NCI-H345 (cell line): ENCODE results near the gene HOXD3.

ENCODE experiments used
- DNase-seq: peaks from one replicate; lab custom pipeline; 2025; lab: John Stamatoyannopoulos, UW

HOXD3 gene

DNA sequence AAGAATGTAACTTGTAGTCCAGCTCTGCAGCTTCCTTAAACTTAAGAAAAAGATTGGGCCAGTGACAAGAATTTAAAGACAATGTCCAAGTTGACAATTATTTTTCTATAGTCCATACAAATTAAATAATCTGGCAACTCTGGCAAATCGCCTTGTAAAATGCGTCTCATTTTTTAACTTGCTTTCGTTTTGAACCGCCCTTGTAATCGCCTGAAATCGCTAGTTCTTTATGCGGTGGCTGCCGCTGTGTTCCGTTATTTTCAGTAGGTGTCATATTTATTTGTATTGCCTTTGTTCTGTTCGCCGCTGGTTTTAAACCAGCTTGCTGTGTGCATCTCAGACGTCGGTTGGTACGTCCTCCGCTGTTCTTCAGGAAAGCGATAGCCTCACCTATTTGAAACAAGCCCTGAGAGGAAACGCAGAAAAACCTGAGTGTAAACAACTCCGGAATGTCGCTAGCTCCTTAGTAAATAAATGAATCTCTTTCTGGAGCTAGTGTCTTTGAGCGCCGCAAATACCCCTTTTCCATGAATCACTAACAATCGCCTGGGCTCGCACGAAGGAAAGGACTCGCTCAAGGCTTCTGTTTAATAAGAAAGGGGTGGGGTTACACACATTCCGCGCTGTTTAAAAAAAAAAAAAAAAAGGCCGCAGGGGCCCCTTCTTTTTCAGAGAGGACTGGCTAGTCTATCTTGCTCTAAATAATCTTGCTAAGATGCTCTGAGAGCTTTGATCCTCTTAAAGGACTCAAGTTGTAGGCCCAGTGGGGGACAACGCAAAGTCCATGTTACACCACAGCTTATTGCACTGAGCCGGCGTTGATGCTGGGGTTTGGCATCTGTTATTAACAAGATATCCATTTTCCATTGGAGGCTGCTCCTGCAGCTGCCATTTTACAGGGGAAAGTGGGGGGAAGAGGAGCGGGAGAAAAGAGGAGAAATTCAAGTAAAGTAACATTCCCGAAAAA is 24.6 kb upstream of the HOXD3 start:
- DNase-seq, result no peak

GRCh38 chr2:176133389-176133788 is 23.7 kb upstream of the HOXD3 start:
- DNase-seq, result no peak

- no peak for DNase-seq
Observed at GRCh38 chr2:176134035-176134434, 23.1 kb upstream of the HOXD3 start.

GRCh38 chr2:176135035-176135440 is 22.1 kb upstream of the HOXD3 start:
- peak; percentile 19 for DNase-seq

DNA sequence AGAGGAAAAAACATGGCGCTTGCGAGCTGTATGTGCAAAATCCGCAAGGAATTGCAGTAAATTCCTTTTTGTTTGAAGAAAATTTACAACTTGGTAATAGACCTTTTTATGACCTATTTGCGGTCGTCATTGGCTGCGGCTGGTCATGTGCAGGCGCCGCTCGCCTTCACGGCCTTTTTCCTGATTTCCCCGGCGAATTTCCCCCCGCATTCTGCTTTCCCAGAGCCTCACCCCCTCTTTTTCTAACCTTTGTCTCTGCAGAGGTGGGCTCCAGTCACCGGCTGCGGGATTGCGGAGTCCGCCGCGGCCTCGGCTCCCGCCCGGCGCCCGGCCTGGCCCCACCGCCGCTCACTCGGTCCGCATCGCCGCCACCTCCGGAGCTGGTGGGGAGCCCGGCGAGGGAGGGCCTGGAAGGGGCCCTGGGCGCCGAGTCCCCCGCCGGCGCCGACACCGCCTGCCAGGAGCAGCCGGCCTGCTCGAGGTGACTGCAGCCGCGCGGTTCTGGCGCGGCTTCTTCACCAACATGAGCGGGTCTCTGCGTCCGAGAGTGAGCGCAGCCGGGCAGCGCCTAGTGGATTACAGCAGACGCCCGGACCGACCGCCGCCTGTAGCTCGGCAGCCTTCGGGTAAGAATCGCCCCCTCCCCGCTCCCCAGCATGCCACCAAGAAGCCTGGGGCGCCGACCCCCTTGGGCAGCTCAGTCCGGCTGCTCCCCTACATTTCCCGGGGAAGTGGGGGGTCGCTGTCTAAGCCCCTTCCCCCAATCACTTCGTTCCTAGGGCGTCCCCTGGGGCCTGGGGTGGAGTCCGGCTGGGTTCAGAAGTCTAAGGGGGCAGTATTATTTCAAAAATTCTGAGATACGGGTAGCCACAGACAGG is 20.5 kb upstream of the HOXD3 start:
- DNase-seq, result no peak

- DNase-seq, result no peak
Observed at GRCh38 chr2:176137252-176137580, 19.9 kb upstream of the HOXD3 start.

- no peak for DNase-seq
Observed at GRCh38 chr2:176137906-176138305, 19.2 kb upstream of the HOXD3 start.

DNA sequence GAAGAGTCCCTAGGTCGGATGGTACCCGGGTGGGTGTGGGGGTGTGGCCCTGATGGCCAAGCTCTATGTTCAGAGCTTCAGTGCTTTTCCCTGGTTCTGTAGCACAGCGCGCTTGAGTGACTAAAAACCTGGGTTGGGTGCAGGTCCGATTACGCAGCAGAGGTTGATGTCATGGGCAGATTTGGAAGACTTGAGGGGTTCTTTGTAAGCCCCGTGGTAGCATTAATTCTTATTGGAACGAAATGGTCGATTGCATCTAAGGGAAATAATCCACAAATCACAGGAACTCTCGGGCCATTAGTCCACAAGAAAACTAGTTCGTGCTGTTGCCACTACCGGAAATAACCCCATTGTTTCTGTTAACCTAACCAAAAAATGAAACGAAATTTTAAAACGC is 18.6 kb upstream of the HOXD3 start:
- DNase-seq, result no peak

GRCh38 chr2:176138923-176139660 is 18.0 kb upstream of the HOXD3 start:
- DNase-seq, result no peak

DNA sequence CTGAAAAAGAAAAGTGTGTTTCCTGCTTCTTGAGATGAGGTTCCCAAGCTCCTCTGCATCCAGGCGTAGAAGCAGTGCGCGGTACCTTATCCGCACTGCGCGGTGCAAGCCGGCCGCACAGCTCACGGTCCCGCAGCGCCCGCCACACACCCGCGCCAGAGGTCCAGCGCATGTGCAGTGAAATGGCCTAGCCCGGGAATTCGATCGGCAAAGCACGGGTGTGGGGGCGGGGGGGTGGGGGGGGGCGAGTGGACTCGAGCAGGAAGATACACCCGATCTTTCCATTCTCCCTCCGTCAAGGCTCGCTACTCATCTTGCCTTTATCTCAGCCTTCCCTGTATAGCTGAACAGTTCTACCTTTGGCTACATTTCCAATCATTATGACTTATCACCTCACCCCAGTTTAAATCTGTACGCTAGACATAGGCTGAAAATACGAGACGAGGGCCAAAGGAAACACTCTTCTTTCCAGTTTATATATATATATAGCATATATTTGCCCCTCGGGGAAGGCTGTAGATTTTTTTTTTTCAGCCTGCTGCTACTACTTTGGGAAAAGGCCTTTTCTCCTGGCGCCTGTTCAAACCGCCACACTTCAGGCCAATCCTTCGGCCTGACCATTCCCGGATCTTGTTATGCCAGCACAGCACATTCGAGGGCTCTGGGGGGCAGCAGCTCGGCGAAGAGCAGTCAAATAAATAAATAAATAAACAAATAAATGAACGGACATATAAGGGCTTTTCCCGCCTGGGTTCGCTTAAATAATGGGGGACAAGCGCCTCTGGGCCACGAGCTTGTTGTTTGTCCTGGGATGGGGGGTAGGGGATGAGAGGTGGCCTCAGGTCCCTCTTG is 17.2 kb upstream of the HOXD3 start:
- DNase-seq, result no peak

- DNase-seq, result peak; percentile 81
Observed at GRCh38 chr2:176140513-176141317, 16.4 kb upstream of the HOXD3 start.

GRCh38 chr2:176142281-176142680 is 14.8 kb upstream of the HOXD3 start:
- DNase-seq, result no peak

DNA sequence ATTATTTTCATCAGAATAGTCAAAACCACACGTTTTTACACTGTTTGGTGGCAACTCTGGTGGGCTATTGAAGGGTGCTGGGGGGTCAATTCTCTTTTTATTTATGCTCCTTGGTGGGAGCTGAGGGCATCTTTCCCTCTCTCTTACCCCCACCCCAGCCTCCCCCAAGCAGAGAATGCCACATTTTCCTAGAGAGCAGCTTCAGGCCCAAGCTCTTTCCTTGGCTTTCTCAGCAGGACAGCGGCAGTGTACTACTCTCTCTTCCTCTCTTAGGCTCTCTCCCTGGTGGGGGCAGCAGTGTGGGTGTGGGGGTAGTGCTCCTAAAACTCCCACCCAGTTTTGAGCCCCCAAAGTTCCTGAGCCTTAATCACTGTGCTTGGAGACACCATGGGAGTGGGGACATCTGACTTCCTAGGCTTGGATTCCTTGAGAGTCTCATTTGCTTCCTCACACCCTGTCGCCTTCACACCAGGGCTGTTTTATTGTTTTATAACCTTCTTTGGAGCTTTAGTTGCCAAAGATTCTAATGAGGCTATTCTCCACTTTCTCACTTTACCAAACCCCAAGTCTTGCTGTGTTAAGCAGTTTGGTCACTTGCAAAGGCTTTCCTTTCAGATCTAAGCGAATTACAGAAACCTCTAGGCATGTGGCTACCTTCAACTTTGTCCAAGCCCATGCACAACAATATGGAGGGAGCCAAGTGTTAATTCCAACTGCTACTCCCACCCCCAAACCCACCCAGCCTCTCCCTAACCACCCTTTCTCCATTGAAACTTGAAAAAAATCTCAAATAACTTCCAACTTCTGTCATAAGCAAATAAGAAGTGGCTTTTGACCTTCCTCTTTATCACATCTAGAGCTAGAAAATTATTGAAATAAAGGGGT is 11.8 kb upstream of the HOXD3 start:
- DNase-seq, result no peak

DNA sequence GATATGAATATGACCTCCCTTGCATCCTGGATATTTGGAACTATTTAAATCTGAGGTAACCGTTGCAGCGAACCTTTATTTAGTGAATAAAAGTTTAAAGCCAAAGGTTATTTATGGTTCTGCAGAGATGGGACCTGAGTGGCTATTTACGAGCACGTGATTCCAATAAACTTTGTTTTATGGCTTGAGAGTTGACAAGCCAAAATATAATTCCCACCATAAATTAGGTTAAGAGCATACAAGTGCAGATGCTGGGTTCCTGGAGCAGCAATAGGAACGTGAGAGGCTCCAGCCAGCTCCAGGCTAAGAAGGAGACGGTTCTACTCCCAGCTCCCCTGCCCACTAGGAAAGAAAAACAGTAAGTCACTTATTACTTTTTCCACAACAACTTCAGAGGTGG is 11.0 kb upstream of the HOXD3 start:
- DNase-seq, result no peak

- no peak for DNase-seq
Observed at GRCh38 chr2:176146645-176147044, 10.5 kb upstream of the HOXD3 start.

GRCh38 chr2:176147210-176147799 is 9.8 kb upstream of the HOXD3 start:
- no peak for DNase-seq

DNA sequence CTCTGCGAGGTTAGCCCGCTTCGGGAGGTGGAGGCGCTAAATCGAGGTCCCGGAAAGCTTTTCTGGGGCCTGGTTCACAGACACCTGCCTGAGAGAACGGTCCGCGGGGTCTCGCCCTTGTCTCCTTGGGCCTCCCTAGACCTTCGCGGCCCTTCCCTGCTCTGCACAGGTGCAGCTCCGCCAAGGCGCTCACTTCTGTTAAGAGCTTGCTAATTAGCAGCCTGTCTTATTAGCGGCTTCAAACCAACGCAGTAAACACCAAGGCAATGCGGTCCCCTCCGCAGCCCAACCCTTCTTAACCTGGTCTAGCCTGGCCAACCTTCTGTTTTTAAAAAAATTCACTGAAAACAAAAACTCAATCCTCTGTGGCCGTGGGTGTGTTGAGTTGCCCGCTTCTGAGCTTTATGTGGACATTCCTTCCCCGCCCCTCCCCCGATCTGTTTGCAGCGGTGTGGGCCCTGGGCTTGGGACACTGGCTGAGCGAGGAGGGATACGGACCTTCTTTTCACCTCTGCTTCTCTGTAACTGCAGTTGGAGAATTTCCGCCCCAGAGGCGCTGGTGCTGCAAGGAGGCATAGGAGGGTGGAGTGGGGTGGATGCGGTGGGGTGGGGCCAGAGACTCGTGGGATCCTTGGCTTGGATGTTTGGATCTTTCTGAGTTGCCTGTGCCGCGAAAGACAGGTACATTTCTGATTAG is 9.2 kb upstream of the HOXD3 start:
- no peak for DNase-seq

GRCh38 chr2:176148751-176149421 is 8.2 kb upstream of the HOXD3 start:
- DNase-seq, result no peak
